B cell (primary cell): ENCODE results near the gene LTBP3. TPM values are rescaled to one million over a fixed set of nuclear protein-coding genes. Genes with fewer than 3 reads are reported as not detected.

ENCODE experiments used
- ATAC-seq: fragments of 200-7000 bp; cut with Tn5 transposase; one replicate; pipeline ENCODE4 v1.10.0; 2021; ENCODE audit warnings: low read depth, mild to moderate bottlenecking, moderate number of reproducible peaks, moderate library complexity
- CTCF ChIA-PET: fragments of 350-600 bp; sonication (Branson Sonifier 250); formaldehyde crosslinking; loops from one replicate; lab custom pipeline; 2021; ENCODE audit warnings: antibody characterized with exemption, inconsistent platforms; lab: Charles Lee
- POLR2A ChIA-PET: fragments of 350-600 bp; sonication (Branson Sonifier 250); formaldehyde crosslinking; loops from one replicate; lab custom pipeline; 2021; ENCODE audit warnings: antibody characterized with exemption; lab: Charles Lee
- DNase-seq: peaks from one replicate; pipeline ENCODE4 v3.0.0; 2013
- H2AFZ ChIP-seq: 2 replicates; pipeline ENCODE4 v1.6.1; 2012; ENCODE audit warnings: mild to moderate bottlenecking, low read depth, low read length; ENCODE audit not compliant: insufficient read depth, poor library complexity, severe bottlenecking
- H3K27ac ChIP-seq, 2 donors: 1 replicate in 1 of 2; 2 replicates in 1 of 2; pipeline ENCODE4 v1.5.1; 2012 to 2013; ENCODE audit warnings: low read length in 2 of 2, mild to moderate bottlenecking in 2 of 2, moderate library complexity in 1 of 2
- H3K27me3 ChIP-seq, 4 experiments: fragments of 200-600 bp in 1 of 4; sonication (generic) in 1 of 4; replicated peaks in 1 of 4; 1 replicate in 2 of 4; 2 replicates in 2 of 4; pipeline versions ENCODE4 v1.6.1 to v1.7.0; 2013 to 2016; ENCODE audit warnings: low read length in 3 of 4, mild to moderate bottlenecking in 2 of 4, mixed read lengths in 1 of 4, moderate library complexity in 1 of 4; ENCODE audit not compliant: insufficient read depth in 4 of 4, control insufficient read depth in 3 of 4; ENCODE audit errors: control extremely low read depth in 1 of 4
- H3K36me3 ChIP-seq, 2 experiments: replicated peaks in 1 of 2; 1 replicate in 1 of 2; 2 replicates in 1 of 2; pipeline versions ENCODE4 v1.6.1 to v1.7.1; 2013; ENCODE audit warnings: low read length in 1 of 2; ENCODE audit not compliant: insufficient read depth in 2 of 2, control insufficient read depth in 1 of 2; ENCODE audit errors: control extremely low read depth in 1 of 2, extremely low read depth in 1 of 2
- H3K4me1 ChIP-seq, 2 donors: fragments of 200-600 bp in 1 of 2; sonication (generic) in 1 of 2; 1 replicate in 1 of 2; 2 replicates in 1 of 2; pipeline versions ENCODE4 v1.5.1 to v1.6.1; 2013 to 2017; ENCODE audit warnings: low read length in 2 of 2; ENCODE audit not compliant: control insufficient read depth in 2 of 2, insufficient read depth in 2 of 2
- H3K4me2 ChIP-seq: replicated peaks from 2 replicates; pipeline ENCODE3; 2012; ENCODE audit warnings: mild to moderate bottlenecking, low read depth, low read length; ENCODE audit not compliant: poor library complexity, severe bottlenecking
- H3K4me3 ChIP-seq, 5 experiments: fragments of 200-600 bp in 1 of 5; sonication (generic) in 1 of 5; 1 replicate in 3 of 5; 2 replicates in 2 of 5; pipeline versions ENCODE4 v1.5.1 to v1.7.0; 2011 to 2016; ENCODE audit warnings: low read length in 4 of 5, mild to moderate bottlenecking in 4 of 5, low read depth in 2 of 5, control low read depth in 1 of 5, moderate library complexity in 1 of 5; ENCODE audit not compliant: insufficient read depth in 1 of 5; ENCODE audit errors: control extremely low read depth in 1 of 5, extremely low read depth in 1 of 5
- H3K79me2 ChIP-seq: fragments of 200-600 bp; sonication (generic); one replicate; pipeline ENCODE4 v1.6.0; 2016; ENCODE audit warnings: low read length; ENCODE audit not compliant: control insufficient read depth, insufficient read depth
- H3K9ac ChIP-seq: fragments of 200-600 bp; sonication (generic); 2 replicates; pipeline ENCODE4 v1.6.1; 2017; ENCODE audit warnings: mild to moderate bottlenecking, low read length, moderate library complexity
- H3K9me3 ChIP-seq, 3 donors: one replicate each; pipeline versions ENCODE4 v1.6.1 to v1.7.1; 2013; ENCODE audit warnings: low read length in 2 of 3; ENCODE audit not compliant: control insufficient read depth in 2 of 3, insufficient read depth in 1 of 3; ENCODE audit errors: control extremely low read depth in 1 of 3
- H4K20me1 ChIP-seq: 2 replicates; pipeline ENCODE4 v1.6.0; 2012; ENCODE audit warnings: mild to moderate bottlenecking, low read length; ENCODE audit not compliant: insufficient read depth, control insufficient read depth, poor library complexity, severe bottlenecking
- H3K27ac Mint-ChIP-seq: one replicate; pipeline ENCODE4 v1.8.0; 2021; ENCODE audit warnings: mixed read lengths
- H3K27me3 Mint-ChIP-seq: one replicate; pipeline ENCODE4 v1.8.0; 2021; ENCODE audit warnings: mixed read lengths
- H3K4me1 Mint-ChIP-seq: one replicate; pipeline ENCODE4 v1.8.0; 2021; ENCODE audit warnings: mixed read lengths
- H3K4me3 Mint-ChIP-seq: one replicate; pipeline ENCODE4 v1.8.0; 2021; ENCODE audit warnings: mixed read lengths
- H3K9me3 Mint-ChIP-seq: one replicate; pipeline ENCODE4 v1.8.0; 2022; ENCODE audit warnings: mixed read lengths; ENCODE audit not compliant: insufficient read depth
- EZH2 ChIP-seq: IDR thresholded peaks from 2 replicates; pipeline ENCODE4 v1.6.1; 2012; ENCODE audit warnings: borderline replicate concordance, low read depth, mild to moderate bottlenecking, moderate library complexity, low read length; ENCODE audit not compliant: insufficient read depth, poor library complexity, severe bottlenecking
- whole genome bisulfite sequencing: methylation state at CpG from one replicate; pipeline ENCODE4 v1.1.5; 2013; ENCODE audit warnings: missing lambda C conversion rate; ENCODE audit not compliant: insufficient coverage; 5-methylcytosine and 5-hydroxymethylcytosine counted together
- intact Hi-C: fragments of 100-400 bp; cut with micrococcal nuclease; formaldehyde crosslinking; loops from one replicate; pipeline ENCODE4 v1.10.0; 2022
- polyA plus RNA-seq: library from polyadenylated mRNA; depleted of rRNA; stranded (reverse); fragments of >200 nt; gene quantifications from 2 replicates; pipeline ENCODE4 v1.2.3, GENCODE V29; 2012
- total RNA-seq, 2 donors: library from RNA; stranded (reverse); fragments of 120-200 nt in 1 of 2; gene quantifications; 1 replicate in 1 of 2; 2 replicates in 1 of 2; pipeline versions ENCODE4 v1.2.3 to v1.2.4, GENCODE V29; 2013 to 2022
- TF ChIP-seq, protein P1 (sequence below): fragments of 200-600 bp; IDR thresholded peaks from one replicate; pipeline ENCODE4 v1.8.0; 2022; ENCODE audit warnings: antibody characterized with exemption, mild to moderate bottlenecking

LTBP3 gene
- total and polyA plus RNA-seq, 2 donors (not counting 1 experiment from before 2014, with no cell fraction given): 65.1 to 69.0 TPM

GRCh38 chr11:65562020-65562419, 3.9 kb upstream of the LTBP3 start:
- no peak for ATAC-seq
- CTCF ChIA-PET: interaction anchor here (0.6 to 2.4 kb wide), 8 partner anchors 8 to 323 kb away, joined by 3 to 18 read pairs (median 4); partner anchors contain the start of gene FAM89B
- POLR2A ChIA-PET: interaction anchor here (0.7 kb wide), 1 partner anchor 77 kb away, joined by 4 read pairs; no protein-coding TSS in a partner anchor
- Histone ChIP-seq H3K27ac (no peak overlapping the region), H3K4me2 (no peak overlapping the region), H3K4me3 (no peak overlapping the region), H3K4me1 (peaks cover 28 to 39% of the 10 kb centered on the region in 2 donors), H3K27me3 (no peaks in the 10 kb centered on the region), H3K9me3 (no peaks in the 10 kb centered on the region), H4K20me1 (peaks cover 3% of the 10 kb centered on the region), H3K79me2 (peaks cover 82% of the 10 kb centered on the region), H2AFZ (no peak overlapping the region), H3K36me3 (no peaks in the 10 kb centered on the region), H3K9ac (no peak overlapping the region)
- TF ChIP-seq, protein P1, sequence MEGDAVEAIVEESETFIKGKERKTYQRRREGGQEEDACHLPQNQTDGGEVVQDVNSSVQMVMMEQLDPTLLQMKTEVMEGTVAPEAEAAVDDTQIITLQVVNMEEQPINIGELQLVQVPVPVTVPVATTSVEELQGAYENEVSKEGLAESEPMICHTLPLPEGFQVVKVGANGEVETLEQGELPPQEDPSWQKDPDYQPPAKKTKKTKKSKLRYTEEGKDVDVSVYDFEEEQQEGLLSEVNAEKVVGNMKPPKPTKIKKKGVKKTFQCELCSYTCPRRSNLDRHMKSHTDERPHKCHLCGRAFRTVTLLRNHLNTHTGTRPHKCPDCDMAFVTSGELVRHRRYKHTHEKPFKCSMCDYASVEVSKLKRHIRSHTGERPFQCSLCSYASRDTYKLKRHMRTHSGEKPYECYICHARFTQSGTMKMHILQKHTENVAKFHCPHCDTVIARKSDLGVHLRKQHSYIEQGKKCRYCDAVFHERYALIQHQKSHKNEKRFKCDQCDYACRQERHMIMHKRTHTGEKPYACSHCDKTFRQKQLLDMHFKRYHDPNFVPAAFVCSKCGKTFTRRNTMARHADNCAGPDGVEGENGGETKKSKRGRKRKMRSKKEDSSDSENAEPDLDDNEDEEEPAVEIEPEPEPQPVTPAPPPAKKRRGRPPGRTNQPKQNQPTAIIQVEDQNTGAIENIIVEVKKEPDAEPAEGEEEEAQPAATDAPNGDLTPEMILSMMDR: no peak
- no peak for TF ChIP-seq EZH2
- peaks cover 3% of the 10 kb centered on the region for H3K27me3 Mint-ChIP-seq
- H3K9me3 Mint-ChIP-seq: no peaks in the 10 kb centered on the region
- H3K4me3 Mint-ChIP-seq: no peak overlapping the region
- 100% methylated on average over 7 of the region's 7 CpGs for WGBS
- H3K27ac Mint-ChIP-seq: peak overlapping the region; percentile 26
- H3K4me1 Mint-ChIP-seq: peaks cover 27% of the 10 kb centered on the region
- no peak for DNase-seq
- intact Hi-C loops: no loop called here

DNA sequence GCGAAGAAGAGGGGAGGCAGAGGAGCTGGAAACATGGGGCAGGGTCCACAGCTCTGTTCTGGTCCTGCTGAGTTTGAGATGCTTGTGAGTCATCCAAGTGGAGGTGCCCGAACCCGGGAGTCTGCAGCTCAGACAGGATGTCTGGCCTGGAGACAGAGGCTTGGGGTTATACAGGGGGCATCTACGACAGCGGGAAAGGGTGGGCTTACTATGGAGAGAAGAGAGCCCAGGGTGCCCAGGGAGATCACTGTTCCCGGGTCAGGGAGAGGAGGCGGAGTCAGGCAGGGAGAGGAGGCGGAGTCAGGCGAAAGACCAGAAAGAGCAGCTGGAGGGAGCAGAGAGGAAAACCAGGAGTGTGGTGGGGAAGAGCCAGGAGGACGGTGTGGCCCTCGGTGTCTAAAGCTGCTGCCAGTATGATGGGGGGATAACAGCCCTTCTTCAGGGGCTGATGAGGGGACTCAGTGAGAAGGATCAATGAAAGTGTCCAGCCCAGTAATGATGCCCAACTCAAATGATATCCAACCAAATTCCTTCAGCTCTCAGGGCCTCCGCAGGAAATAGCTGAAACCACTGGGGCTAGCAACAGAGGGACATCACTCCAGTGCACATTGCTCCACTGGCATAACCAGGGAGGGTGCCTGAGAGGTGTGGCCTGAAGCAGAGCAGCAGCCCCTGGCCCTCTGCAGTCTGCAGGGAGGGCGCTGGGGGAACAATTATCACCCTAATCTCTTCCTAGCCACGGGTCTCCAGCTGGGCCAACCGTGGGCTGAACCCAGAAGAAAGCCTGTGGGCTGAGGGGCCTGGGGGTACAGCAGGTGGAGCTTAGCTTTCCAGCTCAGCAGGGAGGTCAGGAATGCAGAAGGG, 2.6 kb upstream of the LTBP3 start:
- POLR2A ChIA-PET: interaction anchor here (0.7 to 1.1 kb wide), 6 partner anchors 7 to 513 kb away, joined by 4 to 11 read pairs (median 6); partner anchors contain the start of gene FAM89B
- Histone ChIP-seq H4K20me1 (no peaks in the 10 kb centered on the region), H3K79me2 (peaks cover 71% of the 10 kb centered on the region), H3K4me3 (no peak overlapping the region), H3K4me2 (no peak overlapping the region), H3K27me3 (no peaks in the 10 kb centered on the region), H3K9me3 (no peaks in the 10 kb centered on the region), H3K27ac (no peak overlapping the region), H3K36me3 (no peaks in the 10 kb centered on the region), H2AFZ (no peak overlapping the region), H3K9ac (no peak overlapping the region), H3K4me1 (peaks cover 18 to 30% of the 10 kb centered on the region in 2 donors)
- intact Hi-C loops: no loop called here
- Mint-ChIP-seq H3K4me1 (peaks cover 21% of the 10 kb centered on the region), H3K9me3 (no peaks in the 10 kb centered on the region), H3K4me3 (peak overlapping the region; percentile 13), H3K27me3 (peaks cover 3% of the 10 kb centered on the region), H3K27ac (peak overlapping the region; percentile 63)
- no peak for TF ChIP-seq EZH2
- 80% methylated on average over 8 of the region's 15 CpGs for WGBS
- DNase-seq (no peak), ATAC-seq (no peak)
- CTCF ChIA-PET: interaction anchor here (0.7 to 2.4 kb wide), 9 partner anchors 7 to 27 kb away, joined by 3 to 18 read pairs (median 4); partner anchors contain the start of gene ZNRD2
